GM13977 (cell line): ENCODE results near the gene ANO4.

Experiments used
- DNase-seq: peaks from one replicate; pipeline ENCODE4 v3.0.0; 2012; ENCODE audit warnings: low spot score
- in situ Hi-C: fragments of 300-500 bp; cut with MboI; formaldehyde crosslinking; loops from one replicate; pipeline ENCODE4 v1.12.0; 2022; ENCODE audit warnings: low sequenced_read_pairs, low pct_unique_long_range_greater_than_20kb, mixed read lengths, inconsistent platforms; ENCODE audit not compliant: unreplicated experiment
- TF ChIP-seq, protein P1 (sequence below): IDR thresholded peaks from 2 replicates; pipeline ENCODE4 v1.5.1; 2012; ENCODE audit warnings: mild to moderate bottlenecking, control low read depth; ENCODE audit not compliant: insufficient read depth; ENCODE audit errors: extremely low read depth, missing control alignments

Gene ANO4

DNA sequence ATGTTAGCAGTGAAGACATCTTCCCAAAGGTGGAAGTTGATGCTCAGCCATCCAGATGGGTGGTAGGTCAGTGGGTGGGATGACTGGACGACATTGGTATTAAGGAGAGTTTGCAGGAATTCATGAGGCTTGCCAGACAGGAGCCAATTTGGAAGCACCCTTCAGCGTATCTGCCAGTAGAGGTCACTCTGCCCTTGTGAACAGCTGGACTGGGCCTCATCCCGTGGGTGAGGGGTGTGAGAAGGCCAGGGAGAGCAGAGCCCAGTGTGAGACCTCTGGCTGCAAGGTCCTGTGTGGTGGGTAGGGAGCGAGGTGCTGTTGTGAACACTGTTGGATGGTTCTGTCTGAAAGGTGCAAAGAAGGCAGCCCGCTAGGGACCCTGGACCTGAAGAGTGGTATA, 377.7 kb downstream of the ANO4 start:
- TF ChIP-seq, protein P1, sequence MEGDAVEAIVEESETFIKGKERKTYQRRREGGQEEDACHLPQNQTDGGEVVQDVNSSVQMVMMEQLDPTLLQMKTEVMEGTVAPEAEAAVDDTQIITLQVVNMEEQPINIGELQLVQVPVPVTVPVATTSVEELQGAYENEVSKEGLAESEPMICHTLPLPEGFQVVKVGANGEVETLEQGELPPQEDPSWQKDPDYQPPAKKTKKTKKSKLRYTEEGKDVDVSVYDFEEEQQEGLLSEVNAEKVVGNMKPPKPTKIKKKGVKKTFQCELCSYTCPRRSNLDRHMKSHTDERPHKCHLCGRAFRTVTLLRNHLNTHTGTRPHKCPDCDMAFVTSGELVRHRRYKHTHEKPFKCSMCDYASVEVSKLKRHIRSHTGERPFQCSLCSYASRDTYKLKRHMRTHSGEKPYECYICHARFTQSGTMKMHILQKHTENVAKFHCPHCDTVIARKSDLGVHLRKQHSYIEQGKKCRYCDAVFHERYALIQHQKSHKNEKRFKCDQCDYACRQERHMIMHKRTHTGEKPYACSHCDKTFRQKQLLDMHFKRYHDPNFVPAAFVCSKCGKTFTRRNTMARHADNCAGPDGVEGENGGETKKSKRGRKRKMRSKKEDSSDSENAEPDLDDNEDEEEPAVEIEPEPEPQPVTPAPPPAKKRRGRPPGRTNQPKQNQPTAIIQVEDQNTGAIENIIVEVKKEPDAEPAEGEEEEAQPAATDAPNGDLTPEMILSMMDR = peak; percentile 33
- DNase-seq = peak; percentile 9
- in situ Hi-C loops = no loop called here

DNA sequence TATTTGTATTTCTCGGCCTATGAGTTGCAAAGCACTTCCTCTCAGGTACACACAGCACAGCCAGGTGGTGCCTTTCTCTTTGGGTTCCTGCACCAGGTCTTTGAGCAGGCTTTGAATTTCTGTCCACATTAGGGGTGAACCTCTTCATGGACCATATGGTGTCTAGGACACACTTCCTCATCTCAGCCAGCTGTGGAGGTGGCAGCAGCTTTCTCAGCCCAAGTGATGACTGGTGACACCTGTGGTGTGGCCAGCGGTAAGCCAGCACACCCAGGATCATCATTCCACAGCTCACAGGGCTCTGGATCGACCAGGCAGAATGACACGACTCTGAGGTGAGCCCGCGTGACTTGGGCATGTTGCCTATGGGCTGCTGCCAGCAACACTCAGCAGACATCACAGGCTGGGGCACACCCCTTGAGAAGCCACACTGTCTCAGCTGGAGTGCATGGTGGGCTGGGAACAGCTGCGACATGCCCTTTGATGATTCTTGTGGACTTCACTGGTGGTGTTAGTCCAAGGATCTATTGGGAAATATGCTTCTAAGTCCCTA, 378.7 kb downstream of the ANO4 start:
- DNase-seq = no peak
- TF ChIP-seq, protein P1 = no peak
- in situ Hi-C loops = no loop called here

GRCh38 chr12:101174541-101174940, 380.0 kb downstream of the ANO4 start:
- no peak for DNase-seq
- TF ChIP-seq, protein P1 = no peak
- in situ Hi-C loops = no loop called here
